T-helper 22 cell (primary cell): ENCODE measurements around the gene REXO2.

Source experiments
- DNase-seq: peaks from one replicate; pipeline ENCODE4 v3.0.0-alpha.2; 2020; ENCODE audit warnings: low read depth

Gene REXO2

GRCh38 chr11:114440971-114441763 is 1.9 kb downstream of the REXO2 start:
- DNase-seq: no peak

DNA sequence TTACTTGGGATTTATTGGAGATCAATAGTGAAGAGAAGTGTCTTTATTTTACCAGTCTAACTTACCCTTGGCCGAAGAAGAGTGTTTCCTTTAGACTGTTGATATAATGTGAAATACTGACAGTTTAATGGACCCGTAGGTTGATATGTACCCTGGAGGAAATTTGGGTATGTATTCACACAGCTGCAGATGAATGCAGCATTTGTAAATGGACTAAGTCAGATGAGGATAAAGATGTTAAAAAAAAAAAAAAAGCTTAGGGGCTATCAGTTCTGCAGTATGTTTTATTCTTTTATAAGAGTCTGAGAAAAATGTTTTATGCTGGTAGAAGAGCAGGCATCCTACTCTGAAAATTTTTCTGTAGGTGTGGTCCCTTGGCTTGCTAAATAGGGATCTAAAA is 2.7 kb downstream of the REXO2 start:
- no peak for DNase-seq

GRCh38 chr11:114442536-114442935 is 3.3 kb downstream of the REXO2 start:
- DNase-seq: no peak

DNA sequence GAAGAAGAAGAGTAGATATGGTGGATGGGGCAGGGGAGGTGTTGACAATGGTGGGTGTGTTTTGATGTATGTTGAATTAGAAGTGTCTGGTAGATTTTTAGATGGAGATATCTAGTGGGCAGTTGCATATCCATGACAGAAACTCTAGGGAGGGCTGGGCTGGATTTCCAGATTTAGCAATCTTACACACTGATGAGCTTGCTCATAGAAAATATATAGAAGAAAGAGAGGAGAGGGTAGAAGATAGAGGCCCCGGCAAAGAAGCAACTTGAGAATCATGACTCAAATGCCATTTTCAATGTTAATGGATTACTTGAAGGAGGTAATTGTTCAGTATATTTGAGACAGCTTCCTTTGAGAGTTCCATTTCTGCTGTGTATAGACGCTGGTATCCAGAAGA is 8.2 kb downstream of the REXO2 start:
- no peak for DNase-seq

DNA sequence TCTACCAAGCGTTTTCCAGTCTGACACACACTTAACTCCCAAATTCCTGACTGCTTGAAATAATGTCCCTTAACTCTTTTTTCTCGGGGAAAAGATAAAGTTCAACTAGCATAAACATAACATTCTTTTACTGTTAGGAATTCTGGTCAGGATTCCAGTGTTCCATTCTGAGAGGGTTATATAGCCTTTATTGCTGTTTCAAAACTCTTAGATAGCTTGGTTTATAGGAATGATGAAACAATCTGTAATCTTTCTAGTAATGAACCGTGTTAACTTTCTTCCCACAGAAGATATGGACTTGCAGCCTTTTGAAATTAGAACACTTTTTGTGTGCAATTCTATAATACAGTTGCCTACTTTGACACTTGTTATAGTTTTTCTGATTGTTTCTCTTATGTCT is 8.6 kb downstream of the REXO2 start:
- DNase-seq: no peak

- DNase-seq: no peak
Measured at GRCh38 chr11:114448749-114449482, 9.6 kb downstream of the REXO2 start.

DNA sequence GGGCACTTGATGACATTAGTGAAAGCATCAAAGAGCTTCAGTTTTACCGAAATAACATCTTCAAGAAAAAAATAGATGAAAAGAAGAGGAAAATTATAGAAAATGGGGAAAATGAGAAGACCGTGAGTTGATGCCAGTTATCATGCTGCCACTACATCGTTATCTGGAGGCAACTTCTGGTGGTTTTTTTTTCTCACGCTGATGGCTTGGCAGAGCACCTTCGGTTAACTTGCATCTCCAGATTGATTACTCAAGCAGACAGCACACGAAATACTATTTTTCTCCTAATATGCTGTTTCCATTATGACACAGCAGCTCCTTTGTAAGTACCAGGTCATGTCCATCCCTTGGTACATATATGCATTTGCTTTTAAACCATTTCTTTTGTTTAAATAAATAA is 10.6 kb downstream of the REXO2 start:
- DNase-seq: no peak

- no peak for DNase-seq
Measured at GRCh38 chr11:114452399-114452798, 13.1 kb downstream of the REXO2 start.

DNA sequence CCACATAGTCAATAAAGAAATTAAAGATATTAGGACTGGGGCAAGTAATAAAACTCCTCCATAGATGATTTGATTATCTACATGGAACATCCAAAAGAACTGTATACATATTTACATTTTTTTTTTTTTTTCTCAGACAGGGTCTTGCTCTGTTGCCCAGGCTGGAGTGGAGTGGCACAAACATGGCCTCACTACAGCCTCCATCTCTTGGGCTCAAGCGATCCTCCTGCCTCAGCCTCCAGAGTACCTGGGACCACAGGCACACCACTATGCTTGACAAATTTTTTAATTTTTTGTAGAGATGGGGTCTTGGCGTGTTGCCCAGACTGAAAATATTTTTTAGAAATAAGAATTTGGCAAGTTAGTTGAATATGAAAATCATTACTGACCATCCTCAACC is 24.7 kb downstream of the REXO2 start:
- DNase-seq: no peak

DNA sequence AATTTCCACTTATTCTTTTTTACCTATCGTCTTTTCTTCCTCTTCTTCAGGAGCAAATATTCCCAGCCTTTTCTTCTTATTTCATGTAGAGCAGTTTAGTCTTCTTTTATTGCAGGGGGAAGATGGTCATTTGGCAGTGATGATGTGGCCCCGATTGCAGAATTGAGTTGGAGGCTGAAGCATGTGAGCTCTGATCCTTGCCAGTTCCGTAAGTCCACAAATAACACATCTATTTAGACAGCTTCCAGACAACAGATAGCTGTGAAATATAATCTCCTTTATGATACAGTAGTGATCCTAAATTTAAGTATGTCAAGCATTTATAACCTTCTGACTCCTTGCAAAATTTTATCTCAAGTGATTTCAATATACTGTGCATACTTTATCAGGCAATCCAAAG is 27.5 kb downstream of the REXO2 start:
- DNase-seq: no peak

DNA sequence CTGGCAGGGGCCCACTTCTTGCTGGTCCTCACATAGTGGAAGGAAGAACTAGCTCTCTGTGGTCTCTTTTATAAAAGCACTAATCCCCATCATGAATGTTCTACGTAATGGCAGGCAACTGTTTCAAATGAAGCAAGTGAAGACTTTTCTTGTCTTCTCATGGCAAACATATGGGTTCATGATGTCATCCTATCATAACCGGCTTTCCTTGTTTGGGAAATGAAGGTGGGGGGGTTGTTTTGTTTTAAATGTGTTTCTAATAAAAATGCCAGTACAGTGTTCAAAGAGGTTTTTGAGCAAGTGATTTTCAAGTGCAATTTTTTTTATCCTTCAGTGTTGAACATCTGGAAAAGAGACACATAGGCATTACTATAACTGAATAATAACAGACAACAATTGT is 33.4 kb downstream of the REXO2 start:
- DNase-seq: no peak

GRCh38 chr11:114478001-114478410 is 38.7 kb downstream of the REXO2 start:
- no peak for DNase-seq

- no peak for DNase-seq
Measured at GRCh38 chr11:114478768-114479167, 39.5 kb downstream of the REXO2 start.

DNA sequence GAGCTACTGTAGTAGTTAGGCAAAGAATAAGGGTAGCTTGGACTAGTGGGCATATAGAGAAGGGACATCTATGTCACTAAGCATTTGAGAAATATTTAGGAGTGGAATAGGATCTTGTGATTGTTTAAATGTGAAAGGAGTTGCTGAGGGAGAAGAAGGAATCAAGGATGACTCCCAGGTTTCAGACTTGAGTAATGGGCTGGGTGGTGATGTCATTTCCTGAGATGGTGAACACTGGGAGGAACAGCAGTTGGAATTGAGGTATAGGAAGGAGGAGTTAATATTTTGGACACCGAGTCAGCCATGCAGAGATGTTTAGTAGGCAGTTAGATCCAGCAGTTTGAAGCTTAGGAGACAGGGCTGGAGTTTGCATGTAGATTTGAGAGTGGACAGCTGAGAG is 40.1 kb downstream of the REXO2 start:
- DNase-seq: no peak

DNA sequence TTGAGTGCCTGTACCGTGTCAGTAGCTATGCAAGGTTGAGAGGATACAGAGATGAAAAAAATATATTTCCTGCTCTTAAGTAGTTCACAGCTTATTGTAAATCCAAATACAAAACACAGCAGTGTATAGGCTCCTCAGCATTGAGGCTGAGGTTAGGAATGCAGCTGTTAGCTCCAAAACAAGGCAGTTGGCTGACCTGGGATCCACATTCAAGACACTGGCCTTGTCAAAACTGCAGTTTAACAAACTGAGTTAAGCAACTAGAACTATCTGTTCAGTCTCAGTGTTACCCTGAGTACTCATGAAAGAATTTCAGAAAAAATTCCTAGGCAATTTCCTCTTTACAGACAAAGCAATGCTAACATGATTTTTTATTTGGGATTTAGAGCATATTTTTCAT is 42.8 kb downstream of the REXO2 start:
- no peak for DNase-seq

DNA sequence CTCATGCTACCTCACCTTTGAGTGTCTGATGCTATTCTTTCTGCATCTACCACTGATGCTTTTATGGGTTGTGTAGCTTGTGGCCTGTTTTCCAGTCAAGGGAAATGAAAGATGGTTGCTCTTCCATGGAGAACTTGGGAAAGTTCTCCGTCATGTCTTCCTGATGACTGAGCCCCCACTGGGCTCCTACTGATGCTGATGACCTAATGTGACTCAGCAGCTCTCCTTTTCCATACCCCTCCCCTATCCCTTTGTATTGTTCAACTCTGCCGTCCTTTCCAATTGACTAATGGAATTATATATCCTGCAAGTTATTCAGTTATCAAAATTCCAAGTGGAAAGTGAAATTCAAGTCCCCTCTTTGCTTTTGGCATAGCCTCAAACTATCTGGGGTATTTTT is 44.7 kb downstream of the REXO2 start:
- no peak for DNase-seq

- DNase-seq: no peak
Measured at GRCh38 chr11:114496915-114497314, 57.6 kb downstream of the REXO2 start.

DNA sequence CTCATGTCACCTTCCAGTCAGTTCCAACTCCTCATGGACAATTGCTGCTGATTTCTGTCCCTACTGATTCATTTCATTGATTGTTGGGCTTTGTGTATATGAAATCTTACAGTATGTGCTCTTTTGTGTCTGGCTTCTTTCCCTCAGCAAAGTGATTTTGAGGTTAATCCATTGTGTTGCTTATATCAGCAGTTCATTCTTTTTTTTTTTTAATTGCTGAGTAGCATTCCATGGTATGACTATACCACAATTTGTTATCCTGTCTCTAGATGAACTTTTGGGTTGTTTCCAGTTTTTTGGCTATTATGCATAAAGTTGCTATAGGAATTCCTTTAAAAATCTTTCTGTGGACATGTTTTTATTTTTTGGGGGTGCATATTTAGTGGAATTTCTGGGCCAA is 60.5 kb downstream of the REXO2 start:
- DNase-seq: no peak
